WTC11 (cell line): ENCODE measurements around the gene PRKAB2. TPM values are rescaled to one million over a fixed set of nuclear protein-coding genes. Genes with fewer than 3 reads are reported as not detected.

Experiments
- ATAC-seq: fragments of 200-7000 bp; cut with Tn5 transposase; 2 replicates; pipeline ENCODE4 v1.10.0; 2021; ENCODE audit warnings: mild to moderate bottlenecking, moderate library complexity
- CTCF ChIA-PET: fragments of 300-600 bp; sonication (Branson Sonifier 250); formaldehyde crosslinking; loops from one replicate; lab custom pipeline; 2021; ENCODE audit warnings: antibody characterized with exemption; lab: Charles Lee
- POLR2A ChIA-PET: fragments of 350-600 bp; sonication (Branson Sonifier 250); formaldehyde crosslinking; loops from one replicate; lab custom pipeline; 2021; ENCODE audit warnings: antibody characterized with exemption; lab: Charles Lee
- DNase-seq: peaks from one replicate; pipeline ENCODE4 v3.0.0; 2021; ENCODE audit warnings: low spot score
- H3K27ac Mint-ChIP-seq: 2 replicates; pipeline ENCODE4 v1.8.0; 2021; ENCODE audit warnings: mixed read lengths
- H3K27me3 Mint-ChIP-seq: 2 replicates; pipeline ENCODE4 v1.8.0; 2021; ENCODE audit warnings: low read depth, mild to moderate bottlenecking, moderate library complexity, mixed read lengths
- H3K36me3 Mint-ChIP-seq: 2 replicates; pipeline ENCODE4 v1.8.0; 2021; ENCODE audit warnings: mixed read lengths
- H3K4me1 Mint-ChIP-seq: 2 replicates; pipeline ENCODE4 v1.8.0; 2022; ENCODE audit warnings: mixed read lengths
- H3K4me3 Mint-ChIP-seq: 2 replicates; pipeline ENCODE4 v1.8.0; 2021; ENCODE audit warnings: mild to moderate bottlenecking, moderate library complexity, mixed read lengths
- H3K9me3 Mint-ChIP-seq: 2 replicates; pipeline ENCODE4 v1.8.0; 2021; ENCODE audit warnings: mixed read lengths
- ARID4B ChIP-seq: sonication (generic); formaldehyde crosslinking; IDR thresholded peaks from 2 replicates; pipeline ENCODE4 v1.8.0; 2023; ENCODE audit warnings: missing genetic modification reagents, mild to moderate bottlenecking, borderline replicate concordance
- EMX1 ChIP-seq: fragments of 250-450 bp; sonication (Bioruptor Pico); IDR thresholded peaks from 2 replicates; pipeline ENCODE4 v1.8.0; 2021; ENCODE audit warnings: mild to moderate bottlenecking
- HMGA2 ChIP-seq: fragments of 250-450 bp; sonication (Bioruptor Pico); IDR thresholded peaks from 2 replicates; pipeline ENCODE4 v1.4.0; 2021; ENCODE audit warnings: mild to moderate bottlenecking, moderate library complexity
- HMGXB4 ChIP-seq: sonication (generic); formaldehyde crosslinking; IDR thresholded peaks from 2 replicates; pipeline ENCODE4 v1.8.1; 2023; ENCODE audit warnings: mild to moderate bottlenecking, moderate library complexity, missing genetic modification reagents
- JAZF1 ChIP-seq: fragments of 250-450 bp; sonication (Bioruptor Pico); IDR thresholded peaks from 2 replicates; pipeline ENCODE4 v1.9.0; 2021; ENCODE audit warnings: moderate library complexity, mild to moderate bottlenecking, inconsistent platforms
- KAT7 ChIP-seq: sonication (generic); formaldehyde crosslinking; IDR thresholded peaks from 2 replicates; pipeline ENCODE4 v1.8.1; 2023; ENCODE audit warnings: missing genetic modification reagents, mild to moderate bottlenecking, borderline replicate concordance
- MXD4 ChIP-seq: fragments of 250-450 bp; sonication (Bioruptor Pico); IDR thresholded peaks from 2 replicates; pipeline ENCODE4 v1.8.0; 2021; ENCODE audit warnings: mild to moderate bottlenecking, moderate library complexity, borderline replicate concordance
- NFATC4 ChIP-seq: fragments of 250-450 bp; sonication (Bioruptor Pico); IDR thresholded peaks from 2 replicates; pipeline ENCODE4 v1.9.0; 2021; ENCODE audit warnings: mild to moderate bottlenecking
- PRRX2 ChIP-seq: fragments of 250-450 bp; sonication (Bioruptor Pico); IDR thresholded peaks from 2 replicates; pipeline ENCODE4 v1.8.0; 2021; ENCODE audit warnings: mild to moderate bottlenecking
- RELA ChIP-seq: sonication (generic); formaldehyde crosslinking; IDR thresholded peaks from 2 replicates; pipeline ENCODE4 v1.8.1; 2022; ENCODE audit warnings: missing genetic modification reagents, mild to moderate bottlenecking, borderline replicate concordance
- SP1 ChIP-seq: sonication (generic); formaldehyde crosslinking; conservative IDR thresholded peaks from 2 replicates; pipeline ENCODE4 v1.8.1; 2022; ENCODE audit warnings: missing genetic modification reagents
- total RNA-seq: library from RNA; stranded (reverse); gene quantifications from 3 replicates; pipeline ENCODE4 v1.2.3, GENCODE V29; 2021
- TF ChIP-seq, protein P1 (sequence below): fragments of 250-450 bp; sonication (Bioruptor Pico); IDR thresholded peaks from 2 replicates; pipeline ENCODE4 v1.8.0; 2021; ENCODE audit warnings: mild to moderate bottlenecking
- TF ChIP-seq, protein P2 (sequence below): sonication (generic); formaldehyde crosslinking; conservative IDR thresholded peaks from 2 replicates; pipeline ENCODE4 v1.8.1; 2023; ENCODE audit warnings: mild to moderate bottlenecking, low read depth, missing genetic modification reagents, moderate library complexity
- TF ChIP-seq, protein P3 (sequence below): sonication (generic); formaldehyde crosslinking; IDR thresholded peaks from 2 replicates; pipeline ENCODE4 v1.8.1; 2022; ENCODE audit warnings: mild to moderate bottlenecking, moderate library complexity, missing genetic modification reagents

PRKAB2 gene
- total RNA-seq, 1 experiment from 2014 or later, result 28.3 TPM

- TF ChIP-seq, protein P1, sequence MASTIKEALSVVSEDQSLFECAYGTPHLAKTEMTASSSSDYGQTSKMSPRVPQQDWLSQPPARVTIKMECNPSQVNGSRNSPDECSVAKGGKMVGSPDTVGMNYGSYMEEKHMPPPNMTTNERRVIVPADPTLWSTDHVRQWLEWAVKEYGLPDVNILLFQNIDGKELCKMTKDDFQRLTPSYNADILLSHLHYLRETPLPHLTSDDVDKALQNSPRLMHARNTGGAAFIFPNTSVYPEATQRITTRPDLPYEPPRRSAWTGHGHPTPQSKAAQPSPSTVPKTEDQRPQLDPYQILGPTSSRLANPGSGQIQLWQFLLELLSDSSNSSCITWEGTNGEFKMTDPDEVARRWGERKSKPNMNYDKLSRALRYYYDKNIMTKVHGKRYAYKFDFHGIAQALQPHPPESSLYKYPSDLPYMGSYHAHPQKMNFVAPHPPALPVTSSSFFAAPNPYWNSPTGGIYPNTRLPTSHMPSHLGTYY (CRISPR knock-in tag), result no peak
Observed at GRCh38 chr1:147209825-147210821, 37.9 kb upstream of the PRKAB2 start (continued).

GRCh38 chr1:147208619-147209018, 36.3 kb upstream of the PRKAB2 start:
- ATAC-seq (no peak), DNase-seq (no peak)
- no peak overlapping the region for H3K4me3 Mint-ChIP-seq
- POLR2A ChIA-PET, result no interaction called here
- H3K9me3 Mint-ChIP-seq, result no peaks in the 10 kb centered on the region
- H3K4me1 Mint-ChIP-seq, result no peaks in the 10 kb centered on the region
- TF ChIP-seq, protein P2, sequence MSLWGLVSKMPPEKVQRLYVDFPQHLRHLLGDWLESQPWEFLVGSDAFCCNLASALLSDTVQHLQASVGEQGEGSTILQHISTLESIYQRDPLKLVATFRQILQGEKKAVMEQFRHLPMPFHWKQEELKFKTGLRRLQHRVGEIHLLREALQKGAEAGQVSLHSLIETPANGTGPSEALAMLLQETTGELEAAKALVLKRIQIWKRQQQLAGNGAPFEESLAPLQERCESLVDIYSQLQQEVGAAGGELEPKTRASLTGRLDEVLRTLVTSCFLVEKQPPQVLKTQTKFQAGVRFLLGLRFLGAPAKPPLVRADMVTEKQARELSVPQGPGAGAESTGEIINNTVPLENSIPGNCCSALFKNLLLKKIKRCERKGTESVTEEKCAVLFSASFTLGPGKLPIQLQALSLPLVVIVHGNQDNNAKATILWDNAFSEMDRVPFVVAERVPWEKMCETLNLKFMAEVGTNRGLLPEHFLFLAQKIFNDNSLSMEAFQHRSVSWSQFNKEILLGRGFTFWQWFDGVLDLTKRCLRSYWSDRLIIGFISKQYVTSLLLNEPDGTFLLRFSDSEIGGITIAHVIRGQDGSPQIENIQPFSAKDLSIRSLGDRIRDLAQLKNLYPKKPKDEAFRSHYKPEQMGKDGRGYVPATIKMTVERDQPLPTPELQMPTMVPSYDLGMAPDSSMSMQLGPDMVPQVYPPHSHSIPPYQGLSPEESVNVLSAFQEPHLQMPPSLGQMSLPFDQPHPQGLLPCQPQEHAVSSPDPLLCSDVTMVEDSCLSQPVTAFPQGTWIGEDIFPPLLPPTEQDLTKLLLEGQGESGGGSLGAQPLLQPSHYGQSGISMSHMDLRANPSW (CRISPR knock-in tag), result no peak
- no peak for TF ChIP-seq NFATC4
- TF ChIP-seq ARID4B, result no peak
- no peak for TF ChIP-seq RELA (CRISPR knock-in tag)
- TF ChIP-seq KAT7 (CRISPR knock-in tag), result no peak
- TF ChIP-seq EMX1, result no peak
- TF ChIP-seq SP1 (CRISPR knock-in tag), result no peak
- no peak for TF ChIP-seq MXD4
- no peak overlapping the region for H3K27ac Mint-ChIP-seq
- CTCF ChIA-PET, result interaction anchor here (0.6 kb wide), 2 partner anchors 16 to 70 kb away, joined by 4 to 5 read pairs; no protein-coding TSS in a partner anchor
- no peaks in the 10 kb centered on the region for H3K27me3 Mint-ChIP-seq
- H3K36me3 Mint-ChIP-seq, result no peaks in the 10 kb centered on the region

DNA sequence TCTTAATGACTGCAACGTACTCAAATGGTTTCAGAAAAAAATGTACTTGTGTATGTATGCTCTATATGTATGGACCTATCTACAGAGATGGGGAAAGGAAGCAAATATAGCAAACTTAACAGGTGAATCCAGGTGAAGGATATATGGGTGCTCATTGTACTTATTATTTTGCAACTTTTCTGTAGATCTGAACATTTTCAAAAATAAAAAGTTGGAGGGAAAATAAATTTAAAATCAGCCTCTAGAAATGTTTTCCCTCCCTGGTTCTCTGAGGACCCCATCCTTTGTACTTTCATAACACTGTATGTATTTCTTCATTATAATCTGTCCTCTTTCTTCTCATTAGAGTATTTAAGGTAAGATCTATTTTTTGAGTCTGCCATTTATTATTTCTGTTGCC, 34.9 kb upstream of the PRKAB2 start:
- ChIA-PET CTCF (interaction anchor here (0.6 kb wide), 1 partner anchor 35 kb away, joined by 3 read pairs; the partner anchor contains the start of gene CHD1L), POLR2A (no interaction called here)
- DNase-seq (no peak), ATAC-seq (no peak)
- Mint-ChIP-seq H3K4me1 (no peaks in the 10 kb centered on the region), H3K27me3 (no peaks in the 10 kb centered on the region), H3K36me3 (no peaks in the 10 kb centered on the region), H3K9me3 (no peaks in the 10 kb centered on the region), H3K4me3 (no peak overlapping the region), H3K27ac (no peak overlapping the region)
- no peak for TF ChIP-seq HMGXB4 (CRISPR knock-in tag)
- TF ChIP-seq PRRX2, result no peak
- TF ChIP-seq JAZF1 (CRISPR knock-in tag), result no peak
- TF ChIP-seq HMGA2 (CRISPR knock-in tag), result no peak
- TF ChIP-seq, protein P3, sequence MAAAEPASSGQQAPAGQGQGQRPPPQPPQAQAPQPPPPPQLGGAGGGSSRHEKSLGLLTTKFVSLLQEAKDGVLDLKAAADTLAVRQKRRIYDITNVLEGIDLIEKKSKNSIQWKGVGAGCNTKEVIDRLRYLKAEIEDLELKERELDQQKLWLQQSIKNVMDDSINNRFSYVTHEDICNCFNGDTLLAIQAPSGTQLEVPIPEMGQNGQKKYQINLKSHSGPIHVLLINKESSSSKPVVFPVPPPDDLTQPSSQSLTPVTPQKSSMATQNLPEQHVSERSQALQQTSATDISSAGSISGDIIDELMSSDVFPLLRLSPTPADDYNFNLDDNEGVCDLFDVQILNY (CRISPR knock-in tag), result no peak
